Measurements from ENCODE around the gene KRABD2.

- TF ChIP-seq, protein P1, sequence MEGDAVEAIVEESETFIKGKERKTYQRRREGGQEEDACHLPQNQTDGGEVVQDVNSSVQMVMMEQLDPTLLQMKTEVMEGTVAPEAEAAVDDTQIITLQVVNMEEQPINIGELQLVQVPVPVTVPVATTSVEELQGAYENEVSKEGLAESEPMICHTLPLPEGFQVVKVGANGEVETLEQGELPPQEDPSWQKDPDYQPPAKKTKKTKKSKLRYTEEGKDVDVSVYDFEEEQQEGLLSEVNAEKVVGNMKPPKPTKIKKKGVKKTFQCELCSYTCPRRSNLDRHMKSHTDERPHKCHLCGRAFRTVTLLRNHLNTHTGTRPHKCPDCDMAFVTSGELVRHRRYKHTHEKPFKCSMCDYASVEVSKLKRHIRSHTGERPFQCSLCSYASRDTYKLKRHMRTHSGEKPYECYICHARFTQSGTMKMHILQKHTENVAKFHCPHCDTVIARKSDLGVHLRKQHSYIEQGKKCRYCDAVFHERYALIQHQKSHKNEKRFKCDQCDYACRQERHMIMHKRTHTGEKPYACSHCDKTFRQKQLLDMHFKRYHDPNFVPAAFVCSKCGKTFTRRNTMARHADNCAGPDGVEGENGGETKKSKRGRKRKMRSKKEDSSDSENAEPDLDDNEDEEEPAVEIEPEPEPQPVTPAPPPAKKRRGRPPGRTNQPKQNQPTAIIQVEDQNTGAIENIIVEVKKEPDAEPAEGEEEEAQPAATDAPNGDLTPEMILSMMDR (IDR thresholded peaks at IDR 0.05; ENCODE audit: low read depth, low read length, missing input control) = no peak
- TF ChIP-seq FOXA1 (IDR thresholded peaks at IDR 0.05) = no peak
- no peak for TF ChIP-seq RAD21 (IDR thresholded peaks at IDR 0.05)
- TF ChIP-seq, protein P2, sequence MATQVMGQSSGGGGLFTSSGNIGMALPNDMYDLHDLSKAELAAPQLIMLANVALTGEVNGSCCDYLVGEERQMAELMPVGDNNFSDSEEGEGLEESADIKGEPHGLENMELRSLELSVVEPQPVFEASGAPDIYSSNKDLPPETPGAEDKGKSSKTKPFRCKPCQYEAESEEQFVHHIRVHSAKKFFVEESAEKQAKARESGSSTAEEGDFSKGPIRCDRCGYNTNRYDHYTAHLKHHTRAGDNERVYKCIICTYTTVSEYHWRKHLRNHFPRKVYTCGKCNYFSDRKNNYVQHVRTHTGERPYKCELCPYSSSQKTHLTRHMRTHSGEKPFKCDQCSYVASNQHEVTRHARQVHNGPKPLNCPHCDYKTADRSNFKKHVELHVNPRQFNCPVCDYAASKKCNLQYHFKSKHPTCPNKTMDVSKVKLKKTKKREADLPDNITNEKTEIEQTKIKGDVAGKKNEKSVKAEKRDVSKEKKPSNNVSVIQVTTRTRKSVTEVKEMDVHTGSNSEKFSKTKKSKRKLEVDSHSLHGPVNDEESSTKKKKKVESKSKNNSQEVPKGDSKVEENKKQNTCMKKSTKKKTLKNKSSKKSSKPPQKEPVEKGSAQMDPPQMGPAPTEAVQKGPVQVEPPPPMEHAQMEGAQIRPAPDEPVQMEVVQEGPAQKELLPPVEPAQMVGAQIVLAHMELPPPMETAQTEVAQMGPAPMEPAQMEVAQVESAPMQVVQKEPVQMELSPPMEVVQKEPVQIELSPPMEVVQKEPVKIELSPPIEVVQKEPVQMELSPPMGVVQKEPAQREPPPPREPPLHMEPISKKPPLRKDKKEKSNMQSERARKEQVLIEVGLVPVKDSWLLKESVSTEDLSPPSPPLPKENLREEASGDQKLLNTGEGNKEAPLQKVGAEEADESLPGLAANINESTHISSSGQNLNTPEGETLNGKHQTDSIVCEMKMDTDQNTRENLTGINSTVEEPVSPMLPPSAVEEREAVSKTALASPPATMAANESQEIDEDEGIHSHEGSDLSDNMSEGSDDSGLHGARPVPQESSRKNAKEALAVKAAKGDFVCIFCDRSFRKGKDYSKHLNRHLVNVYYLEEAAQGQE (IDR thresholded peaks at IDR 0.05) = no peak
- TF ChIP-seq, protein P3, sequence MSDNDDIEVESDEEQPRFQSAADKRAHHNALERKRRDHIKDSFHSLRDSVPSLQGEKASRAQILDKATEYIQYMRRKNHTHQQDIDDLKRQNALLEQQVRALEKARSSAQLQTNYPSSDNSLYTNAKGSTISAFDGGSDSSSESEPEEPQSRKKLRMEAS (IDR thresholded peaks at IDR 0.05) = no peak
- TF ChIP-seq SP1 (IDR thresholded peaks at IDR 0.05) = no peak
Measured at GRCh38 chr17:8350339-8350738, 26.2 kb downstream of the KRABD2 start.

Data from liver (tissue), 3 donors.